ENCODE results near the gene USH2A. TPM values are rescaled to one million over a fixed set of nuclear protein-coding genes. Genes with fewer than 3 reads are reported as not detected.

USH2A gene
- total RNA-seq, 4 donors from 2014 or later, result under 0.01 to 2.0 (median 0.22) TPM; not detected in 1

DNA sequence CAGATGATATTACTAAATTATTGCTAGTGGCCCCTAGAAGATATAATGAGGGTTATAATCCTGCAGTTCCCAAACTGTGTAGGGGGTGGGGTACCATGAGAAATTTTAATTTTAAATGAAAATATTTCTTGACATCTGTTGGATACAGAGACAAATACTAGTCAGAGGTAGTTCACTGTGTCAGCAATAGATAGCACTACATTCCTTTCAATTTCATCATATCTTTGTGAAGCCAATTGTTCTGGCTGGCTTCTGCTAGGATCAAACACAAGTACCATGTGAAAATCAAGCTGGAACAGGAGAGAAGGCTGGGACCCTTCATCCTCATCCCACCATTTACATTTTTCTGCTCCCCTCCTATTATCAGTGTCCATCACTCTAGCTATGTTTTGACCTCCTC, 208.1 kb downstream of the USH2A start:
- intact Hi-C loops (cut with DNase I), result no loop called here
- DNase-seq, result no peak
- H3K27ac ChIP-seq, result no peak overlapping the region

DNA sequence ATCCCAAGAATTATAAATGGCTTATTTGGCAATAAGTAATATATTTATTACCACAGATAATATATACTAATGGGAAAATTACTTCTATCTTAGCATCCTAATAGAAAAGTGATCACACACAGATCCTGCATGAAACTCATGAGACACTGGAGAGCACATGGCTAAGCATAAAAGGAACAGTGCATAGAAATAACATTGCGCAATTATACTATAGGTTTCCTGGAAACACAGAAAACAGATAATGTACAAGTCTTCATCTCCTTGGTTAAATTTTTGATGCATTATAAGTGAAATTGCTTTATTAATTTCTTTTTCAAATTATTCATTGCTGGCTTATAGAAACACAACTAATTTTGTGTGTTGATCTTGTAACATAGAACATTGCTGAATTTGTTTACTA, 210.4 kb downstream of the USH2A start:
- H3K27me3 ChIP-seq, result no peaks in the 10 kb centered on the region
- no peaks in the 10 kb centered on the region for H3K9me3 ChIP-seq
- intact Hi-C loops (cut with DNase I), result no loop called here
- no peaks in the 10 kb centered on the region for H3K36me3 ChIP-seq
- H3K4me1 ChIP-seq, result no peaks in the 10 kb centered on the region
- TF ChIP-seq, protein P1, sequence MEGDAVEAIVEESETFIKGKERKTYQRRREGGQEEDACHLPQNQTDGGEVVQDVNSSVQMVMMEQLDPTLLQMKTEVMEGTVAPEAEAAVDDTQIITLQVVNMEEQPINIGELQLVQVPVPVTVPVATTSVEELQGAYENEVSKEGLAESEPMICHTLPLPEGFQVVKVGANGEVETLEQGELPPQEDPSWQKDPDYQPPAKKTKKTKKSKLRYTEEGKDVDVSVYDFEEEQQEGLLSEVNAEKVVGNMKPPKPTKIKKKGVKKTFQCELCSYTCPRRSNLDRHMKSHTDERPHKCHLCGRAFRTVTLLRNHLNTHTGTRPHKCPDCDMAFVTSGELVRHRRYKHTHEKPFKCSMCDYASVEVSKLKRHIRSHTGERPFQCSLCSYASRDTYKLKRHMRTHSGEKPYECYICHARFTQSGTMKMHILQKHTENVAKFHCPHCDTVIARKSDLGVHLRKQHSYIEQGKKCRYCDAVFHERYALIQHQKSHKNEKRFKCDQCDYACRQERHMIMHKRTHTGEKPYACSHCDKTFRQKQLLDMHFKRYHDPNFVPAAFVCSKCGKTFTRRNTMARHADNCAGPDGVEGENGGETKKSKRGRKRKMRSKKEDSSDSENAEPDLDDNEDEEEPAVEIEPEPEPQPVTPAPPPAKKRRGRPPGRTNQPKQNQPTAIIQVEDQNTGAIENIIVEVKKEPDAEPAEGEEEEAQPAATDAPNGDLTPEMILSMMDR (IDR thresholded peaks at IDR 0.05), result no peak
- no peak for TF ChIP-seq POLR2A (IDR thresholded peaks at IDR 0.05)
- DNase-seq, result no peak
- H3K27ac ChIP-seq, result no peak overlapping the region
- H3K4me3 ChIP-seq (replicated peaks in 1 of 3), result no peak overlapping the region
- WGBS, 2 donors, result 95 to 98% methylated on average over 1 of the region's 1 CpG

More for the DNA sequence above, 208.1 kb downstream of the USH2A start:
- no peaks in the 10 kb centered on the region for H3K36me3 ChIP-seq
- no peaks in the 10 kb centered on the region for H3K4me1 ChIP-seq
- TF ChIP-seq, protein P1 (IDR thresholded peaks at IDR 0.05), result no peak
- no peak for TF ChIP-seq POLR2A (IDR thresholded peaks at IDR 0.05)
- no peaks in the 10 kb centered on the region for H3K27me3 ChIP-seq
- no peaks in the 10 kb centered on the region for H3K9me3 ChIP-seq
- no peak overlapping the region for H3K4me3 ChIP-seq (replicated peaks in 1 of 3)

DNA sequence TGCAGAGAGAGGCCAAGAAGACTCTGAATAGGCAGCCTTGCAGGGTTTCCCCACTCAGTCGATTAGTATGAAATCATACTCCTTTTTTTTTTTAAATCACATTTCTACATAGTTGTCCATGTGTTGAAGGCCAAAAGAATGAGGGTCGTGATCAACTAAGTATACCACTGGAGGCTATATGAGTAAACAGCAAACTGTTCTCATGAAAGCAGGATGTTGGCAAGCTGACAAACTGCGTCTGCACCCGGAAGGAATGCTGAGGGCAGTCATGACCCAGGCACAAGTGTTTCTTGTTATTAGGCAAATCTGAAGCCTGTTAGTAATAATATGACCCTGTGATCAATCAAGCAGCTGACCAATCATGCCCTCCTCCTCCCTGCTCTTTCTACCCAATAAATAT, 213.2 kb downstream of the USH2A start:
- no peak overlapping the region for H3K27ac ChIP-seq
- no peaks in the 10 kb centered on the region for H3K36me3 ChIP-seq
- intact Hi-C loops (cut with DNase I), result no loop called here
- H3K9me3 ChIP-seq, result no peaks in the 10 kb centered on the region
- H3K4me3 ChIP-seq (replicated peaks in 1 of 3), result no peak overlapping the region
- H3K27me3 ChIP-seq, result no peaks in the 10 kb centered on the region
- H3K4me1 ChIP-seq, result no peaks in the 10 kb centered on the region
- TF ChIP-seq, protein P1 (IDR thresholded peaks at IDR 0.05), result no peak
- no peak for TF ChIP-seq POLR2A (IDR thresholded peaks at IDR 0.05)
- 55 to 68% methylated on average over 4 of the region's 4 CpGs for WGBS, 2 donors
- DNase-seq, result no peak

DNA sequence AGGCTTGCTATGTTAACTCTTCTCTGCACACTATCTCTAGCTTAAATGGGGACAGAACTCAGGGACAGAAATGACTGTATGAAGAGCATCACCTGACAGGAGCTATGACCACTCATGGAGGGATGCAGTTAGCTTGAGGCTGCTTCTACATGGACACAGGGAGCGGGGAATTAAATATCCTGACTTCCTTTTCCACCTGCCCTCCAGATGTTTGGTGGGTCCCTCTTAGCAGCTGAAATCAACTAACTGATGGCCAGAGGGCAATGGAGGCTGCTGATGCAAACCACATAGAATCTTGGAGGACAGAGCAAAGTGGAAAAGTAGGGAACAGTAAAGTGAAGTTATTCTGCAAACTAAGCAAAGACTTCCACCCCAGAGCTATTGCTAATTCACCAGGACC, 214.1 kb downstream of the USH2A start:
- 90 to 100% methylated on average over 1 of the region's 1 CpG for WGBS, 2 donors
- no peak overlapping the region for H3K27ac ChIP-seq
- no peaks in the 10 kb centered on the region for H3K4me1 ChIP-seq
- no peaks in the 10 kb centered on the region for H3K36me3 ChIP-seq
- intact Hi-C loops (cut with DNase I), result no loop called here
- no peaks in the 10 kb centered on the region for H3K9me3 ChIP-seq
- no peak for DNase-seq
- TF ChIP-seq POLR2A (IDR thresholded peaks at IDR 0.05), result no peak
- TF ChIP-seq, protein P1 (IDR thresholded peaks at IDR 0.05), result no peak
- no peak overlapping the region for H3K4me3 ChIP-seq (replicated peaks in 1 of 3)
- no peaks in the 10 kb centered on the region for H3K27me3 ChIP-seq

DNA sequence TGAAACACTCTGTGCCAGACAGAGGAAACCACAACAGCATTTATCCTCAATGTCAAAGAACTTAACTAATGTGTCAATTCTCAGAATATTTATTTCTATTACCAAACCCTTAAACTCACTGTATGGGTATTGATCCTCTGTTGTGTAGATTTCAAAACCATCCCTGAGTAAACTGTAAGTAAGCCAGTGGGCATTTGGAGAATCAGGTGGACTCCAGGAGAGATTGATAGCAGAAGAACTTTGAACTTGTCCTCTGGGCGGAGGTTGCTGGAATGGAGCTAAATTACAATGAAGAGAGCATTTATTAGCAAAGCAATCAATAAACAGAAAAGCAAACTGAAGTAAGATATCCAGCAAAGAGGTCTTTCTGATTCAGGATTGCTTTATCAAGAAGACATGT, 216.1 kb downstream of the USH2A start:
- WGBS, 2 donors, result 94 to 95% methylated on average over 1 of the region's 1 CpG
- intact Hi-C loops (cut with DNase I), result no loop called here
- H3K4me3 ChIP-seq (replicated peaks in 1 of 3), result no peak overlapping the region
- H3K4me1 ChIP-seq, result no peaks in the 10 kb centered on the region
- no peak for DNase-seq
- no peaks in the 10 kb centered on the region for H3K27me3 ChIP-seq
- H3K9me3 ChIP-seq, result no peaks in the 10 kb centered on the region
- H3K27ac ChIP-seq, result no peak overlapping the region
- no peak for TF ChIP-seq POLR2A (IDR thresholded peaks at IDR 0.05)
- TF ChIP-seq, protein P1 (IDR thresholded peaks at IDR 0.05), result no peak
- no peaks in the 10 kb centered on the region for H3K36me3 ChIP-seq
